Endothelial cell (in vitro differentiated cells): ENCODE data around the gene CDR2. TPM values are rescaled to one million over a fixed set of nuclear protein-coding genes. Genes with fewer than 3 reads are reported as not detected.

Experiments
- DNase-seq: peaks from one replicate; pipeline ENCODE4 v3.0.0; 2021; ENCODE audit warnings: low spot score
- H3K27ac Mint-ChIP-seq: one replicate; pipeline ENCODE4 v1.8.0; 2021; ENCODE audit warnings: mixed read lengths, inconsistent platforms; ENCODE audit not compliant: unreplicated experiment
- H3K27me3 Mint-ChIP-seq: one replicate; pipeline ENCODE4 v1.8.0; 2021; ENCODE audit warnings: mild to moderate bottlenecking, moderate library complexity, mixed read lengths, inconsistent platforms; ENCODE audit not compliant: unreplicated experiment
- H3K36me3 Mint-ChIP-seq: one replicate; pipeline ENCODE4 v1.8.0; 2021; ENCODE audit warnings: mild to moderate bottlenecking, low read depth, mixed read lengths, inconsistent platforms; ENCODE audit not compliant: unreplicated experiment
- H3K4me1 Mint-ChIP-seq: one replicate; pipeline ENCODE4 v1.8.0; 2021; ENCODE audit warnings: mild to moderate bottlenecking, mixed read lengths, inconsistent platforms; ENCODE audit not compliant: unreplicated experiment
- H3K4me3 Mint-ChIP-seq: one replicate; pipeline ENCODE4 v1.8.0; 2021; ENCODE audit warnings: mild to moderate bottlenecking, mixed read lengths, inconsistent platforms; ENCODE audit not compliant: unreplicated experiment
- H3K9me3 Mint-ChIP-seq: one replicate; pipeline ENCODE4 v1.8.0; 2021; ENCODE audit warnings: mixed read lengths, inconsistent platforms; ENCODE audit not compliant: unreplicated experiment
- CTCF ChIP-seq: fragments of 200-600 bp; sonication (generic); IDR thresholded peaks from one replicate; pipeline ENCODE4 v1.5.0; 2021; ENCODE audit warnings: antibody characterized with exemption; ENCODE audit not compliant: unreplicated experiment
- total RNA-seq: library from RNA; stranded (reverse); fragmentation: NEBNext Ultra II Directional; extraction: Animal tissue kit (Norgen Biotek cat#: 25700); gene quantifications from one replicate; pipeline ENCODE4 v1.2.1, GENCODE V29; 2021; ENCODE audit not compliant: unreplicated experiment

The CDR2 gene
- total RNA-seq, 1 donor from 2014 or later = 26.3 TPM

- H3K27ac Mint-ChIP-seq = peak overlapping the region; percentile 4
- H3K36me3 Mint-ChIP-seq = peaks cover 23% of the 10 kb centered on the region
- H3K4me3 Mint-ChIP-seq = no peak overlapping the region
Observed at GRCh38 chr16:22346483-22346882, 27.9 kb downstream of the CDR2 start.

GRCh38 chr16:22342082-22342481 is 32.3 kb downstream of the CDR2 start:
- Mint-ChIP-seq H3K9me3 (no peaks in the 10 kb centered on the region), H3K27me3 (no peaks in the 10 kb centered on the region), H3K4me3 (no peak overlapping the region), H3K36me3 (peaks cover 15% of the 10 kb centered on the region), H3K27ac (no peak overlapping the region), H3K4me1 (peaks cover 7% of the 10 kb centered on the region)
- no peak for TF ChIP-seq CTCF
- DNase-seq = no peak

More at GRCh38 chr16:22346483-22346882, 27.9 kb downstream of the CDR2 start:
- TF ChIP-seq CTCF = no peak
- no peaks in the 10 kb centered on the region for H3K27me3 Mint-ChIP-seq
- H3K9me3 Mint-ChIP-seq = no peaks in the 10 kb centered on the region
- no peak for DNase-seq
- peaks cover 7% of the 10 kb centered on the region for H3K4me1 Mint-ChIP-seq

- no peaks in the 10 kb centered on the region for H3K9me3 Mint-ChIP-seq
- H3K4me1 Mint-ChIP-seq = no peaks in the 10 kb centered on the region
- DNase-seq = no peak
- H3K36me3 Mint-ChIP-seq = peaks cover 18% of the 10 kb centered on the region
- H3K4me3 Mint-ChIP-seq = no peak overlapping the region
- H3K27ac Mint-ChIP-seq = no peak overlapping the region
- no peaks in the 10 kb centered on the region for H3K27me3 Mint-ChIP-seq
- TF ChIP-seq CTCF = no peak
Observed at GRCh38 chr16:22340945-22341344, 33.5 kb downstream of the CDR2 start.

GRCh38 chr16:22337849-22338635 is 36.4 kb downstream of the CDR2 start:
- no peaks in the 10 kb centered on the region for H3K27me3 Mint-ChIP-seq
- no peak for TF ChIP-seq CTCF
- no peaks in the 10 kb centered on the region for H3K9me3 Mint-ChIP-seq
- no peak for DNase-seq
- H3K4me3 Mint-ChIP-seq = no peak overlapping the region
- H3K4me1 Mint-ChIP-seq = no peaks in the 10 kb centered on the region
- peaks cover 31% of the 10 kb centered on the region for H3K36me3 Mint-ChIP-seq
- no peak overlapping the region for H3K27ac Mint-ChIP-seq

- no peak for DNase-seq
- no peak for TF ChIP-seq CTCF
- peaks cover 36% of the 10 kb centered on the region for H3K36me3 Mint-ChIP-seq
- H3K27me3 Mint-ChIP-seq = no peaks in the 10 kb centered on the region
- no peak overlapping the region for H3K4me3 Mint-ChIP-seq
- H3K9me3 Mint-ChIP-seq = no peaks in the 10 kb centered on the region
- no peak overlapping the region for H3K27ac Mint-ChIP-seq
- no peaks in the 10 kb centered on the region for H3K4me1 Mint-ChIP-seq
Observed at GRCh38 chr16:22337045-22337444, 37.4 kb downstream of the CDR2 start.
